Mucosa of rectum (tissue), 2 donors: ENCODE data around the gene DDA1.
A peak's percentile ranks its signal among the peaks of the same experiment; 100 is the strongest.
"Not testable (repeated sequence)": the region's sequence is repeated elsewhere in the genome, so short reads cannot be mapped to it uniquely, and the experiment has no call there.

Source experiments
- H3K27ac ChIP-seq, 2 donors: one replicate each; pipeline ENCODE4 v1.7.0; 2013; ENCODE audit warnings: inconsistent platforms in 2 of 2, low read depth in 2 of 2, low read length in 2 of 2
- H3K27me3 ChIP-seq, 2 donors: one replicate each; pipeline ENCODE4 v1.7.0; 2013; ENCODE audit warnings: low read length in 2 of 2; ENCODE audit not compliant: control insufficient read depth in 2 of 2, insufficient read depth in 2 of 2
- H3K36me3 ChIP-seq, 2 donors: one replicate each; pipeline ENCODE4 v1.7.0; 2013; ENCODE audit warnings: low read length in 2 of 2; ENCODE audit not compliant: control insufficient read depth in 2 of 2, insufficient read depth in 2 of 2
- H3K4me1 ChIP-seq, 2 donors: one replicate each; pipeline ENCODE4 v1.7.0; 2013; ENCODE audit warnings: low read length in 2 of 2, mild to moderate bottlenecking in 1 of 2; ENCODE audit not compliant: control insufficient read depth in 2 of 2, insufficient read depth in 2 of 2
- H3K4me3 ChIP-seq, 2 donors: one replicate each; pipeline ENCODE4 v1.7.0; 2013; ENCODE audit warnings: low read length in 2 of 2
- H3K9ac ChIP-seq, 2 donors: one replicate each; pipeline ENCODE4 v1.7.0; 2013; ENCODE audit warnings: low read length in 2 of 2, low read depth in 1 of 2, mild to moderate bottlenecking in 1 of 2
- H3K9me3 ChIP-seq, 2 donors: one replicate each; pipeline ENCODE4 v1.7.0; 2013; ENCODE audit warnings: low read length in 2 of 2; ENCODE audit not compliant: control insufficient read depth in 2 of 2
- donor health status: healthy.
- donor health status: Normal muscosa, but diverticular disease.

DDA1 gene

DNA sequence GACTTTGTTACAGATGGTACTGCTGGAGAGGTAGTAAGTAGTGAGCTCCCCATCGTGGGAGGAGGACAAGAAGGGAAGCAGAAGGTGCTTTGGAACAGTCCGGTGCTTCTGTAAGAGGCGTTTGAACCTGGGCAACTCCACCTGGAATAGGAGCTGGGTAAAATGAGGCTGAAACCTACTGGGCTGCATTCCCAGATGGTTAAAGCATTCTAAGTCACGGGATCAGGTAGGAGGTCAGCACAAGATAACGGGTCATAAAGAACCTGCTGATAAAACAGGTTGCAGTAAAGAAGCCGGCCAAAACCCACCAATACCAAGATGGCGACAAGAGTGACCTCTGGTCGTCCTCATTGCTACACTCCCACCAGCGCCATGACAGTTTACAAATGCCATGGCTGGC lies 22.6 kb upstream of the DDA1 start:
- no peak overlapping the region for H3K4me3 ChIP-seq
- H3K27ac ChIP-seq: no peak overlapping the region
- no peaks in the 10 kb centered on the region for H3K36me3 ChIP-seq
- peaks cover 0 to 4% of the 10 kb centered on the region in 2 donors for H3K27me3 ChIP-seq
- no peaks in the 10 kb centered on the region for H3K9me3 ChIP-seq
- H3K9ac ChIP-seq: no peak overlapping the region
- H3K4me1 ChIP-seq: peaks cover 6 to 8% of the 10 kb centered on the region in 2 donors

DNA sequence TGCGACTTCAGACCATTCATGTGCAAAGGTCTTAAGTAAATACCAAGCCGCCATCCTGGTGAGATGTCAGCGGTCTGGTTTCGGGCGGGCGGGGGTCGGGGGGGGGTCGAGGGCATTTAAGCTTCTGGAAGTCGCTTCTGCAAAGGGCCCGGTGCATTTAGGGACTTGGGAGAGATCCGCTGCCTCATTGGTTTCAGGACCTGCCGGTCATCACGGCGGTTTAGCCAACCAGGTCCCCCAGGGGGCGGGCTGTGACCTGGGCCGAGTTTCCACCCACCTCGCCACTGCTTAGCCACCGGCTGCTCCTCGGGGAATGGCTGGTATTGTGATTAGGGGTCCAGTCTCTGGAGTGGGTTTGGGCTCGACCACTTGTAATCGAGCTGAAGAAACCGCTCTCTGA lies 19.9 kb upstream of the DDA1 start:
- Histone ChIP-seq H3K27me3 (no peaks in the 10 kb centered on the region), H3K4me3 (no peak overlapping the region), H3K9ac (no peak overlapping the region), H3K9me3 (no peaks in the 10 kb centered on the region), H3K27ac (no peak overlapping the region), H3K36me3 (no peaks in the 10 kb centered on the region), H3K4me1 (peaks cover 4% of the 10 kb centered on the region in 2 donors)

DNA sequence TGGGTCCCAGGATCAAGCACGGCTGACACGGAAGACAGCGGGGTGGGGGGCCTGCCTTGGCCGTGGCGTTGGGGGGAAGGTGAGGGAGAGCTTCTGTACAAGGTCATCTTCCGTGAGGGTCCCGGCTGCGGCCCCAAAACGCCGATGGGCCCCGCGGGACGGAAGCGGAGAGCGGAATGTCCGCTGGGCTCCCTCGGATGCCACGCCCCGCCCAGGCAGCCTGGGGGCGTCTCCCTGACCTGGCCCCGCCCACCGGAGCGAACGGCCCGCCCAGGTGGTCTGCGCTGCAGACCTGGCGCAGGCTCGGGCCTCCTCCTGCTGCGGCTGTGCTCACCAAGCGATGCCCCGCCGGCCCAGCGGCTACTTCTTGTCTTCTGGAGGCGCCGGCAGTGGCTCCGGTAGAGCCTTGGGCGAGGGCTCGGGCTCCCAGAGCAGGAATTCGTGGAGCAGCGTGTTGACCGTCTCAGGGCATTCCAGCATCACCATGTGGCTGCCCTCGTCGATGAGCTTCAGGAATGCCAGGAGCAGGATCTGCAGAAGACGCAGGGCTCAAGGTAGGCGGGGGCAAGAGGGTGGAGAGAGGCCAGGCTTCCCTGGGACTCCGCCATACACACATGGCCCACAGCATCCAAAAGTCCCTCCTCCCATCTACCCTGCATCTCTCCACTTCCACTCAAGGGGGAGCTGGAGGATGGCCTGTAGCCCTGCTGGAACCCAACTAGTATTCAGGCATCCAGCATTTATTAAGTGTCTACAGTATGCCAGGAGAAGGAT lies 16.9 kb upstream of the DDA1 start:
- Histone ChIP-seq H3K27ac (peak overlapping the region; percentile 36 to 56), H3K9me3 (no peaks in the 10 kb centered on the region), H3K9ac (peak overlapping the region; percentile 56 to 59), H3K4me1 (peaks cover 4% of the 10 kb centered on the region in 2 donors), H3K27me3 (no peaks in the 10 kb centered on the region), H3K4me3 (peak overlapping the region; percentile 67 to 82), H3K36me3 (no peaks in the 10 kb centered on the region)

DNA sequence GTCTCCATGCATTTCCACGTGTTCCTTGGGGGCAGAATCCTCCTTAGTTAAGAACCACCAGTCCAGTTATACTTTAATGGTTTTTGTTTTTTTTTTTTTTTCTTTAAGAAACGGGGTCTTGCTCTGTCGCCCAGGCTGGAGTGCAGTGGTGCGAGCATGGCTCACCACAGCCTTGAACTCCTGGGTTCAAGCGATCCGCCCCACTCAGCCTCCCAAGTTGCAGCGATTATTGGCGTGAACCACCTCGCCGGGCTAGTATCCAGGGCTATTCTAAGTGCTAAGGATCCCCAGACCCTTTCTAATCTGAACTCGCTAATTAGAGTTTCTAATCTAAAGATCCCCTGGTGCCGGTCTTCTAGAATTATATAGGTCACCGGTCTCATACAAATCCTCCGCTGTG lies 15.8 kb upstream of the DDA1 start:
- Histone ChIP-seq H3K9ac (no peak overlapping the region), H3K36me3 (peaks cover 0 to 3% of the 10 kb centered on the region in 2 donors), H3K9me3 (no peaks in the 10 kb centered on the region), H3K27ac (no peak overlapping the region), H3K27me3 (no peaks in the 10 kb centered on the region), H3K4me1 (peaks cover 4% of the 10 kb centered on the region in 2 donors), H3K4me3 (no peak overlapping the region)

DNA sequence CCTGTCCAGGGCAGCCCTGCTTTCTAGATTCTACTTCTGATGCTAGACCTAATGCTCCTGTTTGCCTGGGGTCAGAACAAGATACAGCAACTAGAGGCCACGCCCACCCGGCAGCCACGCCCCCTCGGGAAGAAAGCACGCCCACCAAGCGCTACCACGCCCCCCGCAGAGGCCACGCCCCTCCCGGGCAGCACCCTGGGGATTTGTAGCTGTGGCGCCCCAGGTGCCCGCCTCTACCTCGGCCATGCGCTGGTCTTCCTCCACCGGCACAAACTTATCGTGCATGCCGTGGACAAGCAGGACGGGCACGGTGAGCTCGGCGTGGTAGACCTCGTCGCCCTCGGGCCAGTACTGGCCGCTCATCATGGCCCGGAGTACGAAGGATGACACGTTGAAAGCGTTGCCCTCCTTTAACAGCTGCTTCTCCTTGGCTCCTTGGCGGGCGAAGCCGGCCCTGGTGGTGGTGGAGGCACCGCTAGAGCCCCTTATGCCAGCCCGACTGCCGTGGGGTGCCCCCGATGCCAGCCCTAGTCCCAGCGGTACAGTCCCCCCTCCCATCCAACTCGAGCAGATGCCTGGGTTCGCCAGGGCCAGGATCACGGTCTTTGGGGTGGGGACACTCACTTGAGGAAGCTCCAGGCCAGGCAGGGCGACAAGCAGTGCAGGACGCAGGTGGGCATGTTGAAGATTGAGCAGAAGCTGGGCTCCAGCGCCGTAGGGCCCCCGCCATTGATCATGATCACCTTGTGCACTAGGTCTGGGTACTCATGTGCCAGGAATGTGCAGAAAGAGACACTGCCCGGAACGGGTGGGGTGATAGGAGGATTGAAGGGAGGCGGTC lies 15.1 kb upstream of the DDA1 start:
- Histone ChIP-seq H3K9ac (no peak overlapping the region), H3K36me3 (peaks cover 0 to 3% of the 10 kb centered on the region in 2 donors), H3K4me3 (no peak overlapping the region), H3K27me3 (no peaks in the 10 kb centered on the region), H3K9me3 (no peaks in the 10 kb centered on the region), H3K4me1 (peaks cover 4% of the 10 kb centered on the region in 2 donors), H3K27ac (no peak overlapping the region)

DNA sequence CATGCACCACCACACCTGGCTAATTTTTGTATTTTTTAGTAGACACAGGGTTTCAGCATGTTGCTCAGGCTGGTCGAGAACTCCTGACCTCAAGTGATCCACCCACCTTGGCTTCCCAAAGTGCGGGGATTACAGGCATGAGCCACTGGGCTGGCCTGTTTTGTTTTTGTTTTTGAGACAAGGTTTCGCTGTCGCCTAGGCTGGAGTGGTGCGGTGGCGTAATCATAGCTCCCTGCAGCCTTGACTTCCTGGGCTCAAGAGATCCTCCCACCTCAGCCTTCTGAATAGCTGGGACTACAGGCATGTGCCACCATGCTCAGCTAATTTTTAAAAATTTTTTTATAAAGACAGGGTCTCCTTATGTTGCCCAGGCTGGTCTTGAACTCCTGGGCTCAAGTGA lies 13.8 kb upstream of the DDA1 start:
- not testable (repeated sequence) for H3K4me3 ChIP-seq, H3K9ac ChIP-seq, H3K27me3 ChIP-seq, H3K9me3 ChIP-seq, H3K4me1 ChIP-seq, H3K36me3 ChIP-seq, H3K27ac ChIP-seq

DNA sequence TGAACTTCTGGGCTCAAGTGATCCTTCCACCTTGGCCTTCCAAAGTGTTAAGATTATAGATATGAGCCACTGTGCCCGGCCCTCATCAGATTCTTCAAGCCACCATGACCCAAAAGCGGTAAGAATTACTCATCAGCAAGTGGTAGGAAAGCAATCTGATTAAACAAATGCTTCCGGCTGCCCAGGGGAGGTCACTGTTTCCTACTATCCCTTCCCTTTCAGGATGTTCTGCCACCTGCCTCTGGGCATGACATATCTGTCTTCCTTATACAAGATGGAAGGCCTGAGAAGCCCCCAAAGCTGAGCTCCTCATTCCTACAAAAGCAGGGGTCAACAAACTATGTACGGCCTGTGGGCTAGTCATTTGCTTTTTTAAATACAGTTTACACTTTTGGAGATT lies 13.1 kb upstream of the DDA1 start:
- no peak overlapping the region for H3K4me3 ChIP-seq
- peaks cover 4% of the 10 kb centered on the region in 2 donors for H3K4me1 ChIP-seq
- H3K9ac ChIP-seq: no peak overlapping the region
- no peaks in the 10 kb centered on the region for H3K9me3 ChIP-seq
- H3K27me3 ChIP-seq: no peaks in the 10 kb centered on the region
- H3K27ac ChIP-seq: no peak overlapping the region
- H3K36me3 ChIP-seq: peaks cover 0 to 3% of the 10 kb centered on the region in 2 donors

DNA sequence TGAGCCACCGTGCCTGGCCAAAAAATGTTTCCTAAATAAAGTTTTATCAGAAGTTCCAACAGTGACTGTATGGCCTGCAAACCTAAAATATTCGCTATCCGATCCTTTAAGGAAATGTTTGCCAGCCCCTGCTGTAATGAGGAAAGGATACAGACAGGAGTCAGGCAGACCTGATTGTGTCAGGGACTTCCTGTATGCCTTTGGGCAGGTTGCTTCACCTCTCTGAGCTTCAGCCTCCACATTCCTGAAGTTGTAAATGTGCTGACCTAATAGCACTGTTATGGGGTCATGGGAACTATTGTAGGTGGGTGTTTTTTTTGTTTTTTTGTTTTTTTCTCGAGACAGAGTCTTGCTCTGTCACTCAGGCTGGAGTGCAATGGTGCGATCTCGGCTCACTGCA lies 12.4 kb upstream of the DDA1 start:
- Histone ChIP-seq H3K9me3 (no peaks in the 10 kb centered on the region), H3K27ac (no peak overlapping the region), H3K4me1 (peaks cover 2 to 4% of the 10 kb centered on the region in 2 donors), H3K27me3 (no peaks in the 10 kb centered on the region), H3K36me3 (peaks cover 0 to 3% of the 10 kb centered on the region in 2 donors), H3K4me3 (no peak overlapping the region), H3K9ac (no peak overlapping the region)

DNA sequence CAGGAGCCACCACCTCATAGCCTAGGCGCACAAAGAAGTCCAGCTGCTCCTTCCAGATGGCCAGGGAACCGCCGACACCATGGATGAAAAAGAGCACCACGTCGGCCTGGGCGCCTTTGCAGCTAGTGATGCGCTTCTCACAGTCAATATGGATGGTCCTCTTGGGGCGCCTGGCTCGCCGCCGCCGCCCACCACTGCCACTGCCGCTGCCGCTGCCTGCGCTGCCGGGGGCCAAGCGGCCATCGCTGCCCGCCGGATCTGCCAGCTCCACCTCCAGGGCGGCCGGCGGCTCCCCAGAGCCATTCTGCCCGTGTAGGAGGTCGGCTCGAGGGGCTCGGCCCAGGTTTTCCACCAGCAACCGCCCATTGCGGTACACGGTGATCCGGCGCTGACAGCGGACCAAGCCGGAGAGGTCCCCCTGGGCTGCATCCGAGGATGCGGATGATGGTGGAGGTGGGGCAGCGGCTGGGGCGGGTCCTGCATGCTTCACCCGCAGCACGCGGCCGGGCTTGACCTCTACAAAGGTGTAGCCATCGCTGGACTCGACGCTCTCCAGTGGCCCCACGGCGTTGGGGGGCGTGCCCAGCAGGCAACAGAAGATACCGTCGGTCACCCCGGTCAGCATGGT lies 8.3 kb upstream of the DDA1 start:
- H3K27me3 ChIP-seq: no peaks in the 10 kb centered on the region
- peaks cover 20 to 25% of the 10 kb centered on the region in 2 donors for H3K4me1 ChIP-seq
- no peak overlapping the region for H3K9ac ChIP-seq
- H3K9me3 ChIP-seq: no peaks in the 10 kb centered on the region
- peaks cover 0 to 3% of the 10 kb centered on the region in 2 donors for H3K36me3 ChIP-seq
- H3K4me3 ChIP-seq: no peak overlapping the region
- no peak overlapping the region for H3K27ac ChIP-seq
